WERI-Rb-1 (cell line): Measurements from ENCODE around the gene TMEM192.
A peak's percentile ranks its signal among the peaks of the same experiment; 100 is the strongest.

Experiments used
- DNase-seq: peaks from one replicate; pipeline ENCODE4 v3.0.0-alpha.2; 2020
- H3K27ac ChIP-seq: fragments of 250-450 bp; sonication (Bioruptor Pico); 2 replicates; pipeline ENCODE4 v1.5.1; 2020; ENCODE audit warnings: mild to moderate bottlenecking, moderate library complexity
- H3K27me3 ChIP-seq: fragments of 250-450 bp; sonication (Bioruptor Pico); 2 replicates; pipeline ENCODE4 v1.5.1; 2021; ENCODE audit warnings: mild to moderate bottlenecking, low read depth, moderate library complexity; ENCODE audit not compliant: insufficient read depth, severe bottlenecking
- H3K36me3 ChIP-seq: fragments of 250-450 bp; sonication (Bioruptor Pico); 2 replicates; pipeline ENCODE4 v1.5.1; 2020; ENCODE audit warnings: mild to moderate bottlenecking, moderate library complexity
- H3K4me3 ChIP-seq: 2 replicates; pipeline ENCODE4 v1.5.1; 2011; ENCODE audit warnings: low read depth, mild to moderate bottlenecking, control low read depth, low read length
- H3K9me3 ChIP-seq: fragments of 250-450 bp; sonication (Bioruptor Pico); 2 replicates; pipeline ENCODE4 v1.5.1; 2021; ENCODE audit warnings: mild to moderate bottlenecking, moderate library complexity; ENCODE audit not compliant: severe bottlenecking
- CTCF ChIP-seq: IDR thresholded peaks from 2 replicates; pipeline ENCODE4 v1.5.1; 2011; ENCODE audit warnings: low read depth, mild to moderate bottlenecking, control low read depth, inconsistent platforms, low read length

The TMEM192 gene

DNA sequence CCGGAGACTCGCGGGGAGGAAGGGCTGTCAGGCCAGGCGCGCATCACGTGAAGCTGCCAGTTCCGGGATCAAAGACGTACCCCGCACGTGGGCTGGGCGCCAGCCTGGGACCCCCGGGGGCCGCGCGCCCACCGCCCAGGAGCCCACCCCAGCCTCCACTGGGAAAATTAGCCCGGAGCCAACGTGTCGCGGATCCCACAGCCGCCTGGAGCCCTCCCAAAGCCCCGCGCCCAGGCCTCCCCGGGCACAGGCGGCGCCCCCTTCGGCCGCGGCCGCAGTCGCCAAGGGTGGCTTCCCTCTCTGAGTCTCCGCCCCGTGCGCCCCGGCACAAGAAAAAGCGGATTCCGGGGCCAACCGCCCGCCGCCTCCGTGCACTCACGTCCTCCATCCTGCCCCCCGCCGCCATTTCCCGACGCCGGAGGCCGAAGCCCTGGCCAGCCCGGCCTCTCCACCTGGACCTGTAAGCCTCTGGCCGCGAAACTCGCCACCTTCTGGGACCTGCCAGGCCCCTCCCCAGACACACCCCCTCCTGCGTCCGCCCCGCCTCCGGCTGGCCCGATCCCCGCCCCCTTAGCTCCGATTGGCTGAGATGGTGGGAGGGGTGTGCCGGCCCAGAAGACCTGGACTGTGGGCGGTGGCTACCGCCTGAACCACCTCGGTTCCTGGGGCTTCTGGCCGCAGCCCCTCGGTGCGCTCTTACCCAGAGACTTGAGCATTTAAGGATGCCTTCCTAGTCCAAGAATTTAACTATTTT is at the start of gene TMEM192:
TMEM192 (minus strand) TSS at position 493 of the 754 bp plus-strand sequence; CDS start at position 406, 87 bp downstream.
- peak; percentile 45 for TF ChIP-seq CTCF
- DNase-seq = peak; percentile 98
- H3K36me3 ChIP-seq = peaks cover 5% of the 10 kb centered on the region
- no peaks in the 10 kb centered on the region for H3K9me3 ChIP-seq
- peak within 1 kb of the TSS; percentile 88 for H3K27ac ChIP-seq
- peak within 1 kb of the TSS; percentile 95 for H3K4me3 ChIP-seq
- H3K27me3 ChIP-seq = no peaks in the 10 kb centered on the region

DNA sequence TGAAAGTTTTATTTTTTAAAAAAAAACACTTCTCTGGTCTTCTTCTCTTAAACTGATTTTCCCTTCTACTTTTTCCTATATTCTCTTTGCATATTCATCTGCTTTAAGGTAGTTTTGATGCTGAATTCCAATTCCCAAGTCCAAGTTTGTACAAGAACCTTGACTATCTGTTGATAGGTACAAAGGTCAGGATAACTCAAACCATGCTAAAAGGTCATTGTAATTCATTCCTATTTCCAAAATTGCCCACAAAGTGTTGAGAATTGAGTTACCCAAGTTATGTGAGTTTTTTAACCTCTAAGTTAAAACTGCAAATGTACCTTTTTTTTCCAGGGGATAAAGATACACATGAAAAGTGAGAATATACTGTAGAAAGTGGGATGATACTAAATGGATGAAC is 46.1 kb upstream of the TMEM192 start:
- Histone ChIP-seq H3K36me3 (no peaks in the 10 kb centered on the region), H3K27me3 (no peaks in the 10 kb centered on the region), H3K27ac (no peak overlapping the region), H3K9me3 (peaks cover 5% of the 10 kb centered on the region), H3K4me3 (no peak overlapping the region)
- TF ChIP-seq CTCF = no peak
- DNase-seq = no peak

- Histone ChIP-seq H3K27ac (no peak overlapping the region), H3K4me3 (no peak overlapping the region), H3K27me3 (no peaks in the 10 kb centered on the region), H3K9me3 (peaks cover 5% of the 10 kb centered on the region), H3K36me3 (no peaks in the 10 kb centered on the region)
- DNase-seq = no peak
- TF ChIP-seq CTCF = no peak
These were observed 44.2 kb upstream of the TMEM192 start for GRCh38 chr4:165156906-165157305.

DNA sequence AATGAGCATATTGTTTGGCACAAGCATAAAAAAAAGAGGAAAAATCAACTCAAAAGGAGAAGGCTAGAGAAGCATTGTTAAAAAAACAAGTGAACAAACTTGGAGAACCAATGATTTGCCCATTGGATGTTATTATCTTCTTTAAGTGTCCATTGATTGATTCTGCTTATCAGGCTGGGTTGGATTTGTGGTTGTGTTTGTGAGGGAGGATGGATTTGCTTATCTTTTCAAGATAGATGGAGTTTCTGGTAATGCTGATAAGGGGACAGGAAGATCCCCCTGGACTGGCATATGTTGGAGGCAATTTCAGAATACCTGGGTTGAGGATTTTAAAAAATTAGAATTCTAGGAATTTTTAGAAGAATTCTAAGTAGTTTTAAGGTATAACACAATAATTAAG is 41.8 kb upstream of the TMEM192 start:
- DNase-seq = no peak
- Histone ChIP-seq H3K27ac (no peak overlapping the region), H3K36me3 (no peaks in the 10 kb centered on the region), H3K4me3 (no peak overlapping the region), H3K9me3 (peaks cover 5% of the 10 kb centered on the region), H3K27me3 (no peaks in the 10 kb centered on the region)
- no peak for TF ChIP-seq CTCF

GRCh38 chr4:165152527-165152926 is 39.9 kb upstream of the TMEM192 start:
- Histone ChIP-seq H3K27ac (no peak overlapping the region), H3K27me3 (no peaks in the 10 kb centered on the region), H3K36me3 (no peaks in the 10 kb centered on the region), H3K9me3 (peaks cover 3% of the 10 kb centered on the region), H3K4me3 (no peak overlapping the region)
- no peak for DNase-seq
- TF ChIP-seq CTCF = no peak

DNA sequence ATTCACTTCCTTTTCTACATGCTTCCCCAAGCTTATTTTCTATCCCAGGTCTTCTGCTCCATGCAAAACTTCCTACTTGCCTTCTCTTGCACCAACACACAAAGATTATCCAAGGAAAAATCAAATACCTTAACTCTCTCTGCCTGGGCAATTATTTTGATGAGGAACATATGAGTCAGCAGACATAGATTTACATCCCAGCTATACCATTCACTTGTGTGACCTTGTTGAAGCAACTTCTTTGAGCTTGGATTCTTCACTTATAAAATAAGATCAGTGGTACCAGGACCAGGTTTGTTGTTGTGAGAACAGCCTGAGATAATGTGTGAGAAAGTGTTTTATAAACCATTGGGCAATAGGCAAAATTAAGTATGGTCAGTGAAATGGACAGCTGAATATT is 39.1 kb upstream of the TMEM192 start:
- Histone ChIP-seq H3K36me3 (no peaks in the 10 kb centered on the region), H3K27ac (no peak overlapping the region), H3K4me3 (no peak overlapping the region), H3K9me3 (peaks cover 5% of the 10 kb centered on the region), H3K27me3 (no peaks in the 10 kb centered on the region)
- no peak for DNase-seq
- TF ChIP-seq CTCF = no peak
